Panc1 (cell line): ENCODE measurements around the gene ASMTL. TPM values are rescaled to one million over a fixed set of nuclear protein-coding genes. Genes with fewer than 3 reads are reported as not detected.
"Not testable (repeated sequence)": the region's sequence is repeated elsewhere in the genome, so short reads cannot be mapped to it uniquely, and the experiment has no call there.

Experiments
- ATAC-seq: fragments of 200-7000 bp; cut with Tn5 transposase; 2 replicates; pipeline ENCODE4 v1.9.1; 2020; ENCODE audit warnings: mild to moderate bottlenecking, moderate library complexity
- BruUV-seq: library from RNA; stranded (reverse); fragments of 400-500 nt; replicated peaks from 2 replicates; lab custom pipeline; 2021; lab: Mats Ljungman, UMichigan
- CTCF ChIA-PET: fragments of 300-600 bp; sonication (Branson Sonifier 250); formaldehyde crosslinking; loops from one replicate; lab custom pipeline; 2022; ENCODE audit warnings: antibody characterized with exemption; lab: Charles Lee
- POLR2A ChIA-PET: fragments of 300-600 bp; sonication (Branson Sonifier 250); formaldehyde crosslinking; loops from one replicate; lab custom pipeline; 2022; ENCODE audit warnings: antibody characterized with exemption; lab: Charles Lee
- DNase-seq: peaks from one replicate; pipeline ENCODE4 v3.0.0-alpha.2; 2010; ENCODE audit warnings: low read depth, low spot score
- H3K27ac ChIP-seq: 2 replicates; pipeline ENCODE4 v1.5.1; 2011; ENCODE audit warnings: mild to moderate bottlenecking, low read length, inconsistent platforms
- H3K27me3 ChIP-seq: fragments of 200-500 bp; sonication (Bioruptor generic); 2 replicates; pipeline ENCODE4 v1.6.0; 2014; ENCODE audit warnings: low read length, inconsistent platforms; ENCODE audit not compliant: control insufficient read depth, insufficient read depth
- H3K36me3 ChIP-seq: fragments of 200-500 bp; sonication (Bioruptor generic); 2 replicates; pipeline ENCODE4 v1.5.1; 2014; ENCODE audit warnings: inconsistent platforms, mild to moderate bottlenecking, low read length, moderate library complexity; ENCODE audit not compliant: control insufficient read depth, insufficient read depth
- H3K4me1 ChIP-seq: 2 replicates; pipeline ENCODE4 v1.5.1; 2011; ENCODE audit warnings: inconsistent platforms, mild to moderate bottlenecking, low read length, moderate library complexity; ENCODE audit not compliant: control insufficient read depth, insufficient read depth
- H3K4me3 ChIP-seq, 2 experiments: 2 replicates each; pipeline ENCODE4 v1.5.1; 2011 to 2012; ENCODE audit warnings: low read depth in 2 of 2, low read length in 2 of 2, mild to moderate bottlenecking in 2 of 2, inconsistent platforms in 1 of 2, moderate library complexity in 1 of 2
- H3K9me3 ChIP-seq: fragments of 200-500 bp; sonication (Bioruptor generic); 2 replicates; pipeline ENCODE4 v1.5.1; 2014; ENCODE audit warnings: low read depth, mild to moderate bottlenecking, inconsistent platforms, low read length, moderate library complexity; ENCODE audit not compliant: control insufficient read depth, insufficient read depth
- POLR2AphosphoS5 ChIP-seq: IDR thresholded peaks from 2 replicates; pipeline ENCODE4 v1.6.1; 2012; ENCODE audit warnings: mild to moderate bottlenecking, low read depth, low read length, moderate library complexity
- SIN3A ChIP-seq: IDR thresholded peaks from 2 replicates; pipeline ENCODE4 v1.6.1; 2012; ENCODE audit warnings: low read depth, mild to moderate bottlenecking, low read length, moderate library complexity, borderline replicate concordance; ENCODE audit not compliant: insufficient read depth
- TCF7L2 ChIP-seq: IDR thresholded peaks from 2 replicates; pipeline ENCODE4 v1.6.1; 2011; ENCODE audit warnings: mild to moderate bottlenecking, low read depth, low read length, inconsistent platforms
- in situ Hi-C: cut with HindIII; loops from 2 replicates; pipeline ENCODE4 v1.10.0; 2016; ENCODE audit warnings: low sequenced_read_pairs, low pct_unique_long_range_greater_than_20kb
- intact Hi-C: fragments of 100-400 bp; cut with micrococcal nuclease; formaldehyde crosslinking; loops from one replicate; pipeline ENCODE4 v1.10.0; 2022; ENCODE audit not compliant: unreplicated experiment
- total RNA-seq: library from RNA; stranded (reverse); gene quantifications from one replicate; pipeline ENCODE4 v1.2.1, GENCODE V29; 2021; ENCODE audit not compliant: unreplicated experiment
- TF ChIP-seq, protein P1 (sequence below), 2 experiments: IDR thresholded peaks; 2 replicates each; pipeline ENCODE4 v1.6.1; 2011 to 2012; ENCODE audit warnings: low read depth in 2 of 2, control low read depth in 1 of 2, low read length in 1 of 2, mild to moderate bottlenecking in 1 of 2, moderate library complexity in 1 of 2; ENCODE audit not compliant: insufficient read depth in 1 of 2
- TF ChIP-seq, protein P2 (sequence below): fragments of 450-650 bp; IDR thresholded peaks from 2 replicates; pipeline ENCODE4 v1.5.1; 2017; ENCODE audit warnings: mild to moderate bottlenecking

ASMTL gene
- total RNA-seq, 1 experiment from 2014 or later: 16.5 TPM

- ATAC-seq, POLR2A ChIA-PET, H3K9me3 ChIP-seq, DNase-seq, intact Hi-C loops, in situ Hi-C loops, H3K27me3 ChIP-seq, H3K4me3 ChIP-seq, H3K27ac ChIP-seq, CTCF ChIA-PET, BruUV-seq, H3K36me3 ChIP-seq, H3K4me1 ChIP-seq: not testable (repeated sequence)
Measured at GRCh38 chrX:1491248-1491647, 38.5 kb upstream of the ASMTL start.

- H3K4me3 ChIP-seq, H3K9me3 ChIP-seq, H3K36me3 ChIP-seq, CTCF ChIA-PET, H3K4me1 ChIP-seq, DNase-seq, BruUV-seq, in situ Hi-C loops, H3K27me3 ChIP-seq, H3K27ac ChIP-seq, POLR2A ChIA-PET, ATAC-seq, intact Hi-C loops: not testable (repeated sequence)
Measured at GRCh38 chrX:1490723-1491122, 38.0 kb upstream of the ASMTL start.

DNA sequence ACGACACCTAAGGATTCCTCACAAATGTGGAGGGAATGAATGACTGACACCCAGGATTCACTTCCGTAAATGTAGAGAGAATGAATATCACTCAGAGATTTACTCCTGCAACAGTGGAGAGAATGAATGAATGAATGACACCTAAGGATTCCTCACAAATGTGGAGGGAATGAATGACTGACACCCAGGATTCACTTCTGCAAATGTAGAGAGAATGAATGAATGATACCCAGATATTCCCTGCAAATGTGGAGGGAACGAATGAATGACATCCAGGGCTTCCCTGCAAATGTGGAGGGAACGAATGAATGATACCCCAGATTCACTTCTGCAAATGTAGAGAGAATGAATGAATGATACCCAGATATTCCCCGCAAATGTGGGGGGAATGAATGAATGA lies 36.6 kb upstream of the ASMTL start:
- H3K27ac ChIP-seq, H3K4me1 ChIP-seq, H3K4me3 ChIP-seq, H3K27me3 ChIP-seq, intact Hi-C loops, BruUV-seq, CTCF ChIA-PET, POLR2A ChIA-PET, DNase-seq, in situ Hi-C loops, H3K36me3 ChIP-seq, H3K9me3 ChIP-seq, ATAC-seq: not testable (repeated sequence)

DNA sequence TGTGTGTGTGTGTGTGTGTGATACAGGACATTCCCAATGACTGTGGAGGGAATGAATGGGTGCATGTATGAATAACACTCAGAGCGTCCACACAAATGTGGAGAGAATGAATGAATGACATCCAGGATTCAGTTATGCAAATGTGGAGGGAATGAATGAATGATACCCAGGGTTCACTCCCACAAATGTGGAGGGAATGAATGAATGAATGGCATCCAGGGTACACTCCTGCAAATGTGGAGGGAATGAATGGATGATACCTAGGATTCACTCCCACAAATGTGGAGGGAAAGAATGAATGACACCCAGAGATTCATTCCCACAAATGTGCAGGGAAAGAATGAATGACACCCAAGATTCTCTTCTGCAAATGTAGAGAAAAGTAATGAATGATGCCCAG lies 36.0 kb upstream of the ASMTL start:
- ChIA-PET POLR2A (no interaction called here), CTCF (no interaction called here)
- DNase-seq (no peak), ATAC-seq (no peak)
- H3K4me1 ChIP-seq: no peaks in the 10 kb centered on the region
- no TSS peak for BruUV-seq
- no peak overlapping the region for H3K27ac ChIP-seq
- no peak for TF ChIP-seq TCF7L2
- TF ChIP-seq, protein P1, sequence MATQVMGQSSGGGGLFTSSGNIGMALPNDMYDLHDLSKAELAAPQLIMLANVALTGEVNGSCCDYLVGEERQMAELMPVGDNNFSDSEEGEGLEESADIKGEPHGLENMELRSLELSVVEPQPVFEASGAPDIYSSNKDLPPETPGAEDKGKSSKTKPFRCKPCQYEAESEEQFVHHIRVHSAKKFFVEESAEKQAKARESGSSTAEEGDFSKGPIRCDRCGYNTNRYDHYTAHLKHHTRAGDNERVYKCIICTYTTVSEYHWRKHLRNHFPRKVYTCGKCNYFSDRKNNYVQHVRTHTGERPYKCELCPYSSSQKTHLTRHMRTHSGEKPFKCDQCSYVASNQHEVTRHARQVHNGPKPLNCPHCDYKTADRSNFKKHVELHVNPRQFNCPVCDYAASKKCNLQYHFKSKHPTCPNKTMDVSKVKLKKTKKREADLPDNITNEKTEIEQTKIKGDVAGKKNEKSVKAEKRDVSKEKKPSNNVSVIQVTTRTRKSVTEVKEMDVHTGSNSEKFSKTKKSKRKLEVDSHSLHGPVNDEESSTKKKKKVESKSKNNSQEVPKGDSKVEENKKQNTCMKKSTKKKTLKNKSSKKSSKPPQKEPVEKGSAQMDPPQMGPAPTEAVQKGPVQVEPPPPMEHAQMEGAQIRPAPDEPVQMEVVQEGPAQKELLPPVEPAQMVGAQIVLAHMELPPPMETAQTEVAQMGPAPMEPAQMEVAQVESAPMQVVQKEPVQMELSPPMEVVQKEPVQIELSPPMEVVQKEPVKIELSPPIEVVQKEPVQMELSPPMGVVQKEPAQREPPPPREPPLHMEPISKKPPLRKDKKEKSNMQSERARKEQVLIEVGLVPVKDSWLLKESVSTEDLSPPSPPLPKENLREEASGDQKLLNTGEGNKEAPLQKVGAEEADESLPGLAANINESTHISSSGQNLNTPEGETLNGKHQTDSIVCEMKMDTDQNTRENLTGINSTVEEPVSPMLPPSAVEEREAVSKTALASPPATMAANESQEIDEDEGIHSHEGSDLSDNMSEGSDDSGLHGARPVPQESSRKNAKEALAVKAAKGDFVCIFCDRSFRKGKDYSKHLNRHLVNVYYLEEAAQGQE (IDR thresholded peaks at IDR 0.05; ENCODE audit: insufficient read depth in 1 of 2, low read depth in 2 of 2, low read length in 1 of 2): no peak
- TF ChIP-seq, protein P2, sequence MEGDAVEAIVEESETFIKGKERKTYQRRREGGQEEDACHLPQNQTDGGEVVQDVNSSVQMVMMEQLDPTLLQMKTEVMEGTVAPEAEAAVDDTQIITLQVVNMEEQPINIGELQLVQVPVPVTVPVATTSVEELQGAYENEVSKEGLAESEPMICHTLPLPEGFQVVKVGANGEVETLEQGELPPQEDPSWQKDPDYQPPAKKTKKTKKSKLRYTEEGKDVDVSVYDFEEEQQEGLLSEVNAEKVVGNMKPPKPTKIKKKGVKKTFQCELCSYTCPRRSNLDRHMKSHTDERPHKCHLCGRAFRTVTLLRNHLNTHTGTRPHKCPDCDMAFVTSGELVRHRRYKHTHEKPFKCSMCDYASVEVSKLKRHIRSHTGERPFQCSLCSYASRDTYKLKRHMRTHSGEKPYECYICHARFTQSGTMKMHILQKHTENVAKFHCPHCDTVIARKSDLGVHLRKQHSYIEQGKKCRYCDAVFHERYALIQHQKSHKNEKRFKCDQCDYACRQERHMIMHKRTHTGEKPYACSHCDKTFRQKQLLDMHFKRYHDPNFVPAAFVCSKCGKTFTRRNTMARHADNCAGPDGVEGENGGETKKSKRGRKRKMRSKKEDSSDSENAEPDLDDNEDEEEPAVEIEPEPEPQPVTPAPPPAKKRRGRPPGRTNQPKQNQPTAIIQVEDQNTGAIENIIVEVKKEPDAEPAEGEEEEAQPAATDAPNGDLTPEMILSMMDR: no peak
- TF ChIP-seq POLR2AphosphoS5: no peak
- TF ChIP-seq SIN3A: no peak
- H3K27me3 ChIP-seq: no peaks in the 10 kb centered on the region
- in situ Hi-C loops (no loop called here), intact Hi-C loops (no loop called here)
- no peak overlapping the region for H3K4me3 ChIP-seq
- no peaks in the 10 kb centered on the region for H3K36me3 ChIP-seq
- H3K9me3 ChIP-seq: no peaks in the 10 kb centered on the region
